GM19452 (cell line): ENCODE results near the gene IL25.
"Not testable (repeated sequence)": the region's sequence is repeated elsewhere in the genome, so short reads cannot be mapped to it uniquely, and the experiment has no call there.

Experiments used
- ATAC-seq: cut with Tn5 transposase; IDR thresholded peaks from one replicate; pipeline ENCODE4 v1.9.1; 2021; ENCODE audit not compliant: unreplicated experiment

Gene IL25

GRCh38 chr14:23371865-23372264 is 744 bp upstream of the IL25 start:
- ATAC-seq, result no peak

- no peak for ATAC-seq
Observed at GRCh38 chr14:23373041-23373440, 432 bp downstream of the IL25 start.

- ATAC-seq, result no peak
Observed at GRCh38 chr14:23375527-23376251, 3.1 kb downstream of the IL25 start.

- ATAC-seq, result no peak
Observed at GRCh38 chr14:23376482-23377197, 4.0 kb downstream of the IL25 start, which contains the start of gene CMTM5. TSS of gene CMTM5 (plus strand) at chr14:23377046. CDS start at chr14:23377252, 206 bp downstream.

GRCh38 chr14:23377198-23377550 is 4.6 kb downstream of the IL25 start:
- no peak for ATAC-seq

GRCh38 chr14:23377573-23378563 is 5.3 kb downstream of the IL25 start:
- no peak for ATAC-seq

GRCh38 chr14:23378612-23379220 is 6.1 kb downstream of the IL25 start:
- ATAC-seq, result no peak

GRCh38 chr14:23379366-23380196 is 7.0 kb downstream of the IL25 start:
- ATAC-seq, result no peak

GRCh38 chr14:23380197-23380914 is 7.7 kb downstream of the IL25 start:
- ATAC-seq, result no peak

GRCh38 chr14:23380976-23381375 is 8.4 kb downstream of the IL25 start:
- no peak for ATAC-seq

- ATAC-seq, result no peak
Observed at GRCh38 chr14:23381871-23382270, 9.3 kb downstream of the IL25 start.

- ATAC-seq, result no peak
Observed at GRCh38 chr14:23382276-23382675, 9.7 kb downstream of the IL25 start.

GRCh38 chr14:23382731-23383440 is 10.3 kb downstream of the IL25 start:
- no peak for ATAC-seq

GRCh38 chr14:23384364-23385080 is 11.9 kb downstream of the IL25 start:
- ATAC-seq, result no peak

GRCh38 chr14:23385244-23385641 is 12.6 kb downstream of the IL25 start:
- no peak for ATAC-seq

GRCh38 chr14:23385642-23386265 is 13.1 kb downstream of the IL25 start:
- no peak for ATAC-seq

GRCh38 chr14:23386266-23386657 is 13.7 kb downstream of the IL25 start:
- not testable (repeated sequence) for ATAC-seq

GRCh38 chr14:23386999-23387398 is 14.4 kb downstream of the IL25 start:
- ATAC-seq, result no peak
